ENCODE measurements around the gene MS4A10. TPM values are rescaled to one million over a fixed set of nuclear protein-coding genes. Genes with fewer than 3 reads are reported as not detected.
A peak's percentile ranks its signal among the peaks of the same experiment; 100 is the strongest.

MS4A10 gene
- total RNA-seq: not detected

DNA sequence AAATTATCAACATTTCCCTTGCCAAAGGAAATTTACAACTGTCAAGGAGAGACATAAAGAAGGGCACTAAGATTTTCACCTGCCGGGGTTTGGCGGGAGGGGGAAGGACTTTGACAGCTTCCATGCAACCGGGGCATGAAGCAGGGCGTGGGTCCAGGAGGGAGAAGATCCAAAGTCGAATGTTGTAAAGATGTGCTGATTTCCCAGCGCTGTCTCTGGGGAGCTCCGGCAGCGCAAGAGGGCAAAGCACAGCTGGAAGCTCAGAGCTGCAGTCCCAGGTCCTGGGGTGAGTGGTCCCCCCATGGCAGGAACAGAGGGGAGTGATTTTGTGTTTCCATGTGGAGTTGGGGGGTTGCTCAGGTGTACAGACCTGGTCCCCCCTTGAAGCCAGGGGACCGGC, at the start of gene MS4A10:
Gene MS4A10 (plus strand): TSS at position 198 of the 400 bp plus-strand sequence. CDS start 5,003 bp downstream, outside the sequence.
- Mint-ChIP-seq H3K27ac (no peak within 1 kb of the TSS), H3K4me1 (ENCODE audit: low read depth) (no peaks in the 10 kb centered on the region)
- CTCF ChIA-PET: interaction anchor here (1.1 kb wide), 1 partner anchor 10 kb away, joined by 3 read pairs; no protein-coding TSS in a partner anchor

GRCh38 chr11:60739114-60739513, 46.0 kb upstream of the MS4A10 start:
- Mint-ChIP-seq H3K4me3 (no peak overlapping the region), H3K27ac (no peak overlapping the region), H3K27me3 (ENCODE audit: low read depth) (peaks cover 1% of the 10 kb centered on the region), H3K9me3 (no peaks in the 10 kb centered on the region), H3K36me3 (ENCODE audit: low read depth) (no peaks in the 10 kb centered on the region), H3K4me1 (ENCODE audit: low read depth) (no peaks in the 10 kb centered on the region)
- intact Hi-C loops (cut with micrococcal nuclease): no loop called here
- CTCF ChIA-PET: interaction anchor here (0.8 kb wide), 1 partner anchor 24 kb away, joined by 3 read pairs; no protein-coding TSS in a partner anchor
- no peak for DNase-seq

More for the DNA sequence above, at the start of gene MS4A10:
- intact Hi-C loops (cut with micrococcal nuclease): no loop called here
- Mint-ChIP-seq H3K4me3 (no peak within 1 kb of the TSS), H3K27me3 (ENCODE audit: low read depth) (no peaks in the 10 kb centered on the region), H3K9me3 (no peaks in the 10 kb centered on the region), H3K36me3 (ENCODE audit: low read depth) (no peaks in the 10 kb centered on the region)
- DNase-seq: no peak

- intact Hi-C loops (cut with micrococcal nuclease): no loop called here
- no peaks in the 10 kb centered on the region for H3K4me1 Mint-ChIP-seq (ENCODE audit: low read depth)
- H3K9me3 Mint-ChIP-seq: no peaks in the 10 kb centered on the region
- H3K4me3 Mint-ChIP-seq: no peak overlapping the region
- H3K36me3 Mint-ChIP-seq (ENCODE audit: low read depth): no peaks in the 10 kb centered on the region
- H3K27me3 Mint-ChIP-seq (ENCODE audit: low read depth): peaks cover 6% of the 10 kb centered on the region
- no peak for DNase-seq
- H3K27ac Mint-ChIP-seq: no peak overlapping the region
- CTCF ChIA-PET: no interaction called here
These were observed 44.6 kb upstream of the MS4A10 start for GRCh38 chr11:60740573-60740972.

- Mint-ChIP-seq H3K27ac (no peak overlapping the region), H3K36me3 (ENCODE audit: low read depth) (no peaks in the 10 kb centered on the region), H3K4me3 (no peak overlapping the region), H3K4me1 (ENCODE audit: low read depth) (no peaks in the 10 kb centered on the region), H3K27me3 (ENCODE audit: low read depth) (peaks cover 6% of the 10 kb centered on the region), H3K9me3 (no peaks in the 10 kb centered on the region)
- CTCF ChIA-PET: interaction anchor here (0.6 to 1.0 kb wide), 2 partner anchors 15 to 875 kb away, joined by 3 read pairs; partner anchors contain the start of gene MS4A15
- intact Hi-C loops (cut with micrococcal nuclease): no loop called here
- DNase-seq: no peak
These were observed 43.7 kb upstream of the MS4A10 start for GRCh38 chr11:60741421-60741820.

DNA sequence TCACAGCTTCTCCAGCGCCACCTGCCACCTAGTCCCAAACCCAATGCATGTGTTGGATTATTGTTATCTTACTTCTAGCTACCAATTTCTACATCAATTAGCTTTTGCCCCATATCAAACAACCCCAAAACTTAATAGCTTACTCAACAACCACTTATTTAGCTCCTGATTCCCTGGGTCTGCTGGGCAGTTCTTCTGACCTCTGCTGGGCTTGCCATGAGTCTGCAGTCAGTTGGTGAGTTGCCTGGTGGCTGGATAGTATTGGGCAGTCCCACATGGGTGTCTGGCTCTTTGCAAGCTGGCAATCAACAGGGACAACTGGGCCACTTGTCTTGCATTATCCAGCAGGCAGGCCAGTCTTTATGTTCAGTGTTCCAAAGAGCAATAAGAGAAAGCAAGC, 42.1 kb upstream of the MS4A10 start:
- H3K4me1 Mint-ChIP-seq (ENCODE audit: low read depth): no peaks in the 10 kb centered on the region
- intact Hi-C loops (cut with micrococcal nuclease): no loop called here
- no peak overlapping the region for H3K4me3 Mint-ChIP-seq
- CTCF ChIA-PET: no interaction called here
- DNase-seq: no peak
- peaks cover 6% of the 10 kb centered on the region for H3K27me3 Mint-ChIP-seq (ENCODE audit: low read depth)
- no peak overlapping the region for H3K27ac Mint-ChIP-seq
- H3K9me3 Mint-ChIP-seq: peaks cover 2% of the 10 kb centered on the region
- H3K36me3 Mint-ChIP-seq (ENCODE audit: low read depth): no peaks in the 10 kb centered on the region

- peaks cover 2% of the 10 kb centered on the region for H3K9me3 Mint-ChIP-seq
- intact Hi-C loops (cut with micrococcal nuclease): no loop called here
- H3K27me3 Mint-ChIP-seq (ENCODE audit: low read depth): peaks cover 6% of the 10 kb centered on the region
- no peaks in the 10 kb centered on the region for H3K36me3 Mint-ChIP-seq (ENCODE audit: low read depth)
- no peak overlapping the region for H3K4me3 Mint-ChIP-seq
- H3K4me1 Mint-ChIP-seq (ENCODE audit: low read depth): no peaks in the 10 kb centered on the region
- no peak for DNase-seq
- no peak overlapping the region for H3K27ac Mint-ChIP-seq
- CTCF ChIA-PET: no interaction called here
These were observed 41.0 kb upstream of the MS4A10 start for GRCh38 chr11:60744114-60744513.

DNA sequence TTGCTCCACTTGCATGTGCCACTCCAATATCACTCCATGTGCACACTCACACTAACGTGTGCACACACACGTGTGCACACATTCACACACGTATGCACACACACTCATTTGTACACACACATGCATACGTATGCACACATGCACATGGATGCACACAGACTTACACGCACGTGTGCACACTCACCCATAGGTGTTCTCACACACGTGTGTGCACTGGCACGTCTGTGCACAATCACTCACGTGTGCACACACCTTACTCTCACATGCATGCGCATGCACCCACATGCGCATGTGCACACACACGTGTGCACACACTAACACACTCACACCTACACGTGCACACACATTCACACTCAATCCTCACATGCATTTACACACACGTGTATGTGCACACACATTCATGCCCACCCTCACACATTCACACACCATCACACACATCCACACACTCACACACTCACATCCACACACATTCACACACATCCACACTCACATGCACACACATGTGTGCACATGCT, 37.7 kb upstream of the MS4A10 start:
- no peak for DNase-seq
- CTCF ChIA-PET: no interaction called here
- Mint-ChIP-seq H3K4me1 (ENCODE audit: low read depth) (no peaks in the 10 kb centered on the region), H3K36me3 (ENCODE audit: low read depth) (no peaks in the 10 kb centered on the region), H3K4me3 (no peak overlapping the region), H3K9me3 (peaks cover 2% of the 10 kb centered on the region), H3K27ac (no peak overlapping the region), H3K27me3 (ENCODE audit: low read depth) (peaks cover 17% of the 10 kb centered on the region)
- intact Hi-C loops (cut with micrococcal nuclease): no loop called here

- H3K27me3 Mint-ChIP-seq (ENCODE audit: low read depth): peaks cover 21% of the 10 kb centered on the region
- intact Hi-C loops (cut with micrococcal nuclease): no loop called here
These were observed 36.9 kb upstream of the MS4A10 start for GRCh38 chr11:60748225-60748624.

DNA sequence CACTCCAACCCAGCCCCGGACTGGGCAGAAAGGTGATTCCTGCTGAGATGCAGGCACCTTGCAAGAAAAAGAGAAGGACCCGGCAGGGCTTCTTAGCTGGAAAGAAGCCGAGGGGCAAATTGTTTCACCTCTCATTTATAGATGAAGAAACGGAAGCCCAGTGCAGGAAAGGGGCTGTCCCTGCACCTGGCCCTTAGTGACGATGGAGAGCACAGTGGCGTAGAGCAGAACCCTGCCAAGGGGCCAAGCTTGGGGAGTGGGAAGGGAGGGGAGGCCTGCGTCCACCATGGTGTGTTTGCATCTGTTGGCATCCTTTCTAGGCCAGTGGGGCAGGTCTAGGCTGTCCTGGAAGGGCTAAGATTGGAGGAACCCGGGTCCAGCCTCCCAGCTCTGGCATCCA, 36.3 kb upstream of the MS4A10 start:
- Mint-ChIP-seq H3K27me3 (ENCODE audit: low read depth) (peaks cover 22% of the 10 kb centered on the region), H3K4me3 (no peak overlapping the region), H3K27ac (no peak overlapping the region), H3K36me3 (ENCODE audit: low read depth) (no peaks in the 10 kb centered on the region), H3K9me3 (peaks cover 2% of the 10 kb centered on the region), H3K4me1 (ENCODE audit: low read depth) (no peaks in the 10 kb centered on the region)
- CTCF ChIA-PET: interaction anchor here (0.7 kb wide), 1 partner anchor 17 kb away, joined by 3 read pairs; no protein-coding TSS in a partner anchor
- intact Hi-C loops (cut with micrococcal nuclease): no loop called here
- DNase-seq: no peak

More at GRCh38 chr11:60748225-60748624, 36.9 kb upstream of the MS4A10 start:
- H3K9me3 Mint-ChIP-seq: peaks cover 2% of the 10 kb centered on the region
- no peaks in the 10 kb centered on the region for H3K36me3 Mint-ChIP-seq (ENCODE audit: low read depth)
- CTCF ChIA-PET: no interaction called here
- no peaks in the 10 kb centered on the region for H3K4me1 Mint-ChIP-seq (ENCODE audit: low read depth)
- H3K4me3 Mint-ChIP-seq: no peak overlapping the region
- H3K27ac Mint-ChIP-seq: no peak overlapping the region
- DNase-seq: no peak

DNA sequence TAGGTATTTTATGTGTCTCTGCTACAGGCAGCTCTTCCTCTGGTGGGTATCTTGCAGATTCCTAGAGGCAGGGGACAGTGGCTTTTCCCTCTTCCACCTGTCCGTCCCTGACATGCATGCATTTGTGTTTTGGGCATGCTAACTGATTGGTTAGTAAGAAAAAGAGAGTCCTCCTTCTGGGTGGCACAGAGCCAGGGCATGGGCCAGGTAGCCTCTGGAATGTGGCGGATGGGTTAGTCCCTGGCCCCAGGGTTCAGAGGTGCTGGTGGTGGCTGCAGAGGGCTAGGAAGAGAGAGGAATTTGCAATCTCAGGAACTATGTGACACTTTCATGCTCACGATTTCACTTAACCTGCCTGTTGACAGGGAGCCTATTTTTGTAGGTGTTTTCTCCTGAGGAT, 34.2 kb upstream of the MS4A10 start:
- H3K27ac Mint-ChIP-seq: no peak overlapping the region
- H3K27me3 Mint-ChIP-seq (ENCODE audit: low read depth): peaks cover 16% of the 10 kb centered on the region
- no peak overlapping the region for H3K4me3 Mint-ChIP-seq
- H3K36me3 Mint-ChIP-seq (ENCODE audit: low read depth): no peaks in the 10 kb centered on the region
- CTCF ChIA-PET: no interaction called here
- no peaks in the 10 kb centered on the region for H3K4me1 Mint-ChIP-seq (ENCODE audit: low read depth)
- no peak for DNase-seq
- H3K9me3 Mint-ChIP-seq: peaks cover 2% of the 10 kb centered on the region
- intact Hi-C loops (cut with micrococcal nuclease): no loop called here

GRCh38 chr11:60753309-60753708, 31.8 kb upstream of the MS4A10 start:
- Mint-ChIP-seq H3K27me3 (ENCODE audit: low read depth) (peaks cover 19% of the 10 kb centered on the region), H3K27ac (no peak overlapping the region), H3K4me1 (ENCODE audit: low read depth) (no peaks in the 10 kb centered on the region), H3K36me3 (ENCODE audit: low read depth) (no peaks in the 10 kb centered on the region), H3K9me3 (no peaks in the 10 kb centered on the region), H3K4me3 (no peak overlapping the region)
- intact Hi-C loops (cut with micrococcal nuclease): no loop called here
- CTCF ChIA-PET: interaction anchor here (2.0 kb wide), 1 partner anchor 10 kb away, joined by 8 read pairs; no protein-coding TSS in a partner anchor
- no peak for DNase-seq

DNA sequence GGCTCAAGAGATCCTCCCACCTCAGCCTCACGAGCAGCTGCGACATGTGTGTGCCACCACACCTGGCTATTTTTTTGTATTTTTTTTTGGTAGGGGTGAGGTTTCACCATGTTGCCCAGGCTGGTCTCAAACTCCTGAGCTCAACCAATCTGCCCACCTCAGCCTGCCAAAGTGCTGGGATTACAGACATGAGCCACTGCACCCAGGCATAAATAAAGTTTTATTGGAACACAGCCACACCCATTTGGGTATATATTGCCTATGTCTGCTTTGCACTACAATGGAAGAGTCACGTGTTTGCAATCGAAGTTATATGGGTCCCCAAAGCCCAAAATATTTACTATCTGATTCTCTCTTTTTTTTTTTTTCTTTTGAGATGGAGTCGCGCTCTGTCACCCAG, 30.2 kb upstream of the MS4A10 start:
- CTCF ChIA-PET: no interaction called here
- intact Hi-C loops (cut with micrococcal nuclease): no loop called here
- H3K27ac Mint-ChIP-seq: no peak overlapping the region

DNA sequence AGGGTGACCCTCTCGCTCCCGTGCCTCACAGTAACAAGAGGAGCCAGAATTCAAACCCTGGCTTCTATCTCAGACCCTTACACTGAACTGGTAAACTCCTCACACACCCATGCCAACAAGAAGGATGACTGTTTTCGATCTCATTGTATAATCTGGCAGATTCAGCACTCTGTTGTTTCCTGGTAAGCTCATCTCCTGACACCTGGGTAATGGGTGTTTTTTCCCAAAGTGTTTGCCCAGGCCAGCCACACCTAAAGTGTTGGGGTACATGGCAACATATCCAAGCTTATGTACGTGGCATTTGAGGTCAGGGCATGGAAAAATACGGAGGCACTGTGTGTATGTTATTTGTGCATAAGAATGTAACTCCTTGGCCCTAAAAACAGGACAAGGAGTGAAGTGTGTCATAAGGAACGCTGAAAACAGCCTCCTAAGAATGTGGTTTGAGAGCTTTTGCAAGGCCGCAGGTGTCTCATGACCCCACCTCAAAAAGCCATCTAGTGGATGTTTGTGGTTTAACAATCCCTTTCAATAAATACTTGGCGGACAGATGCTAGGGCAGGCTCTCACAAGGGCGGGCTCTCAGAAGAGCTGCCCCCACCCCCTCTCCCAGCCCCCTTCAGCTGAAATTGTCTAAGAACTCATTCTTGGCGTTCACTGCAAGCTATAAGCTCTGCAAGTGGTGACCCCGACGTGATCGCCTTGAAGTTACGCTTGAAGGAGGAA, 28.7 kb upstream of the MS4A10 start, which contains the start of gene MS4A15:
Gene MS4A15 (plus strand): TSS at position 561 of the 726 bp plus-strand sequence. CDS start 6,867 bp downstream, outside the sequence.
- intact Hi-C loops (cut with micrococcal nuclease): loop anchor here (2.0 kb wide), 2 partner anchors 56 to 492 kb away; no protein-coding TSS in a partner anchor
- CTCF ChIA-PET: interaction anchor here (0.9 to 1.7 kb wide), 6 partner anchors 10 to 393 kb away, joined by 3 to 7 read pairs (median 6); no protein-coding TSS in a partner anchor
- H3K27me3 Mint-ChIP-seq (ENCODE audit: low read depth): peaks cover 24% of the 10 kb centered on the region

More for the DNA sequence above, 30.2 kb upstream of the MS4A10 start:
- H3K36me3 Mint-ChIP-seq (ENCODE audit: low read depth): no peaks in the 10 kb centered on the region
- H3K4me1 Mint-ChIP-seq (ENCODE audit: low read depth): no peaks in the 10 kb centered on the region
- no peaks in the 10 kb centered on the region for H3K9me3 Mint-ChIP-seq
- H3K27me3 Mint-ChIP-seq (ENCODE audit: low read depth): peaks cover 23% of the 10 kb centered on the region
- DNase-seq: no peak
- H3K4me3 Mint-ChIP-seq: no peak overlapping the region

More for the DNA sequence above, 28.7 kb upstream of the MS4A10 start, which contains the start of gene MS4A15:
- peak; percentile 9 for DNase-seq
- Mint-ChIP-seq H3K27ac (no peak within 1 kb of the TSS), H3K9me3 (no peaks in the 10 kb centered on the region), H3K36me3 (ENCODE audit: low read depth) (no peaks in the 10 kb centered on the region), H3K4me1 (ENCODE audit: low read depth) (no peaks in the 10 kb centered on the region), H3K4me3 (no peak within 1 kb of the TSS)

Data from activated naive CD4-positive, alpha-beta T cell treated with anti-CD3 and anti-CD28 coated beads for 36 hours (primary cell).